SHP77 treated with DMSO at 0.1 percent for 48 hours (cell line): ENCODE results near the gene ARHGEF1.
"Not testable (repeated sequence)": the region's sequence is repeated elsewhere in the genome, so short reads cannot be mapped to it uniquely, and the experiment has no call there.

ENCODE experiments used
- DNase-seq: peaks from one replicate; lab custom pipeline; 2025; lab: John Stamatoyannopoulos, UW

The ARHGEF1 gene

GRCh38 chr19:41863209-41863931, 19.6 kb upstream of the ARHGEF1 start:
- no peak for DNase-seq

DNA sequence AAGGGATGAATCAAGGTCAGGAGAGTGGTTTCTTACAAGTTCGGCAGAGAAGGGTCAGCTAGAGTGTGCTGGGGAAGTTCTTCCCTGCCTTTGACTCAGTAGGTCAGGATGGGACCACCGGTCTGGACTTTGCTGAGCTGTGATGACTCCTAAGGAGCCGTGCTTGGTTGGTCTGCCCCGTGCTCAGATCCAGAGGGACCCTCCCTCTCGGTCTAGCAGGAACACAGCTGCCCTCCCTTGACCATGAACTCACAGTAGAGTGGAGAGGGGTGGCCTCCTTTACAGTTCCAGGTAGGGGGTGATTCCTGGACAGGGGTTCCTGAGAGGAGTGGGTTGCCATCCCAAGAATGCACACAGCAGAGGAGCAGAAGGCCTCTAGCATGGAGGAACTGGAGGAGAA, 18.6 kb upstream of the ARHGEF1 start:
- DNase-seq = no peak

- DNase-seq = no peak
Measured at GRCh38 chr19:41866284-41866683, 16.7 kb upstream of the ARHGEF1 start.

GRCh38 chr19:41868120-41868988, 14.6 kb upstream of the ARHGEF1 start:
- DNase-seq = no peak

GRCh38 chr19:41868989-41869300, 14.0 kb upstream of the ARHGEF1 start:
- no peak for DNase-seq

DNA sequence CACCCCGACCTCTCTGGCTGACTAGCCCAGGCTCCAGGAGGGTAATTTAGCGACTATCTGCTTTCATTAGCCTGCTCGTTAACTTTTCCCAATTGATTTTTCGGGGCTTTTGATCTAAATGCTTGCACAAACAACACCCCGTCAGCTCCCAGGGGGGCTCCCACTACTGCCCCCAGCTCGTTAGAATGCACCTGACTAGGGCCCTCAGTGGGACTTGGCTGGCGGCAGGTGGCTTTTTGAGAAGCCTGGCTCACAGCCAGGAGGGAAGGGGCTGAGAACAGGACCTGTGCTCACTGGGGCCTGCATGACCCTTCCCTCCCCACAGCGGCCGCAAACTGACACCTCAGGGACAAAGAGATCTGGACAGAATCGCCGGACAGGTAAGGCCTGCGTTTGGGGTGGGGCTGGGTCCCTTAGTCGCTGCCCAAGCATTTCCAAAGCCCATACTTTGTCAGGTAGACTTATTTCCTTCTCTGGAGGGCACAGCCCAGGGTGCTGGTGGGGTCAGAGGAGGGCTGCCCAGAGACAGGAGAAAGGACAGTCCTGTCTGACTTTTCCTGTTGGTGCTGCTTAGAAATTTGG, 13.5 kb upstream of the ARHGEF1 start:
- DNase-seq = no peak

- DNase-seq = no peak
Measured at GRCh38 chr19:41870401-41870873, 12.5 kb upstream of the ARHGEF1 start.

- no peak for DNase-seq
Measured at GRCh38 chr19:41871573-41872383, 11.2 kb upstream of the ARHGEF1 start.

DNA sequence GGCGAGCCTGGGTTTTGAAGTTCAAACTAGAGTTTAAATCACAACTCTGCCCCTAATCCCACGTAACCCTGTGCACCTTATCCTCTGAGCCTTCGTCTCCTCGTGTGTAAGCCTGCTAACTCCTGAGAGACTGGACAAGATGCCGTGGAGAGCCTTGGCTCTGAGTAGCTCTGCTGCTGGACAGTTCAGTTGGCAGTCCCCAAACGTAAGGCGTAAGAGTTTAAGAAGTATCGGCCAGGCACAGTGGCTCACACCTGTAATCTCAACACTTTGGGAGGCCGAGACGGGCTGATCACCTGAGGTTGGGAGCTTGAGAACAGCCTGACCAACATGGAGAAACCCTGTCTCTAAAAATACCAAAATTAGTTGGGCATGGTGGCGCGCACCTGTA, 10.6 kb upstream of the ARHGEF1 start:
- no peak for DNase-seq

GRCh38 chr19:41872775-41873647, 10.0 kb upstream of the ARHGEF1 start:
- DNase-seq = peak; percentile 38

DNA sequence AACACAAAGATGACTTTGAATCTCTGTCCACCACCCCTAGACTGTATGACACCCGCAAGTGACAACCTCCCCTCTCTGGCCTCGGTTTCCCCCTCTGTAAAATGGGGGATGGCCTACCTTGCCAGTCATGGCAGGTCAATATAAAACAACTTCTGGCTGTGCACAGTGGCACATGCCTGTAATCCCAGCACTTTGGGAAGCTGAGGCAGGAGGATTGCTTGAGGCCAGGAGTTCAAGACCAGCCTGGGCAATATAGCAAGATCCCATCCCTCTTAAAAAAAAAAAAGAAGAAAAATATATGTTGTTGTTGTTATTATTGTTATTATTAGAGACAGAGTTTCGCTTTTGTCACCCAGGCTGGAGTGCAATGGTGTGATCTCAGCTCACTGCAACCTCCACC, 7.0 kb upstream of the ARHGEF1 start:
- not testable (repeated sequence) for DNase-seq

DNA sequence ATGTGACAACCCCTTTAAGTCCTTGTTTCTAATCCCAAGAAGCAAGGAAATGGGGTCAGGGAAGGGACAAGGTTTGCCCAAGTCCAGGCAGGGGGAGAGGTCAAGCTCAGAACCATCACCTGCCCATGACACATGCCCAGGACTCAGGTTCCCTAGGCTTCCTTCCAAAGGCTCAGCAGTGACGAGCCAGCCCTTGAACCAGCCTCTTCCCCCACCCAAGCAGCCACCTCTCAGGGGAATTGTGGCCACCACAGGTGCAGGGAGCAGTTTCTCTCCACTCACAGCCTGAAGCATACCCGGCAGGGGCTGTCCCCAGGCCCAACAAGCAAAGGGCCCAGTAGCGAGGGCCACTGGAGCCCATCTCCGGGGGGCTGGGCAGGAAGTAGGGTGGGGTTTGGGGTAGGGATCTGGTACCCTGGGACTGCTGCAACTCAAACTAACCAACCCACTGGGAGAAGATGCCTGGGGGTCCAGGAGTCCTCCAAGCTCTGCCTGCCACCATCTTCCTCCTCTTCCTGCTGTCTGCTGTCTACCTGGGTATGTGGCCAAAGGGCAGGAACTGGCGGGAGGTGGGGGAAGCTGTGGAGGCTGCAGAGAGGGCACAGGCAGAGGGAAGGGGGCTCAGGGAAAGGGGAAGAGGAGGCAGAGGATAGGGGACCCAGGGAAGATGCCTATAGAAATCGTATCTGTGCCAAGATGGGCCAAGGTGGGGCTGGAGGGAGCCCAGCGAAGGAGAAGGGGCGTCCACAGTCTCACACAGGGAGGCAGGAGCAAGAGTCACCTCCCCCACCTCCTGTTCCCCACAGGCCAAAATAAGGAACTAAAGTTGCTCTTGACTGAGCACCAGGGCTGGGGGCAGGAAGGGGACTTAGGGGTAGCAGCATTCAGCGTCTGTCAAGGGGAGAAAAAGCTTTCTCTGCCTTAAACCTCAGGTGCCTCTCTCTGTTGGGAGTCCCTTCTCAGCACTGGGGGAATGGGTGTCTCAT, 5.8 kb upstream of the ARHGEF1 start, which contains the start of gene CD79A:
CD79A (plus strand) TSS at position 433 of the 986 bp plus-strand sequence; CDS start at position 459, 26 bp downstream.
- DNase-seq = no peak

GRCh38 chr19:41877916-41878905, 4.8 kb upstream of the ARHGEF1 start:
- no peak for DNase-seq

DNA sequence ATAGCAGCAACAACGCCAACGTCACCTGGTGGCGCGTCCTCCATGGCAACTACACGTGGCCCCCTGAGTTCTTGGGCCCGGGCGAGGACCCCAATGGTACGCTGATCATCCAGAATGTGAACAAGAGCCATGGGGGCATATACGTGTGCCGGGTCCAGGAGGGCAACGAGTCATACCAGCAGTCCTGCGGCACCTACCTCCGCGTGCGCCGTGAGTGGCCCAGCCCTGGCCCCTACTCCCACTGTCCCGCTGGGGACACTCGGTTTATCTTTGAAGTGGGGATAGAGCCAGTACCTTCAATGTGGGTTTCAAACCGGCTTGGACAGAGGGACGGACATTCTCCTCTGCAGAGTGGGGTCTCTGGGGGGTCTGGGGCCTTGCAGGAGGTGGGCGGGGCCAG, 3.9 kb upstream of the ARHGEF1 start:
- no peak for DNase-seq

- no peak for DNase-seq
Measured at GRCh38 chr19:41879670-41880328, 3.2 kb upstream of the ARHGEF1 start.

DNA sequence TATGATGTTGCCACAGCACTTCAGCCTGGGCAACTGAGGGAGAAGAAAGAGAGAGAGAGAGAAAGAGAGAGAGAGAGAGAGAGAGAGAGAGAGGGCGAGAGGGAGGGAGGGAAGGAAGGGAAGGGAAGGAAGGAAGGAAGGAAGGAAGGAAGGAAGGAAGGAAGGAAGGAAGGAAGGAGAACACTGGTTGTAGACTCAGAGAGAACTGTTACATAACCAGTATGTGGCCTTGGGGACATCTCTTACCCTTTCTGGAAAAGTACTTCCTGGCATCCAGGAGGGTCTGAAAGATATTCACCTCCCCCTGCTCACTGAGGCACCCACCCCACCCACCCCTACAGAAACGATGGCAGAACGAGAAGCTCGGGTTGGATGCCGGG, 2.7 kb upstream of the ARHGEF1 start:
- DNase-seq = no peak

DNA sequence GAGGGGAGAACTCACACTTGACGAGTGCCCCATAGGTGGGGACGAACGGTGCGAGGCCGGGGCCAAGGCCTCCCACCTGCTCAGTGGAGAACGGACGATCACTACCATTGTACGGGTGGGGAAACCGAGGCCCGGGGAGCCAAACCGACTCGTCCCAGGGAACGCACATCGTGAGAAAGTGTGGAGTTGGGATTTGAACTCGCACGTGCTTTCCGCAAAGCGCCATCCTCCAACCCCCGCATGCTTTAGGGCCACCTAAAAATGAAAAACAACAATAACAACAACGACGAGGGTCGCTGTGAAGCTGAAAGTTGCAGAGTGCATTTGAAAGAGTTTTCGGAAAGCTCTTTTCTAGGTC, 458 bp downstream of the ARHGEF1 start:
- DNase-seq = no peak
